Cerebellar nuclear complex (tissue), 1 donor: ENCODE results near the gene TLX3.
A peak's percentile ranks its signal among the peaks of the same experiment; 100 is the strongest.
"Not testable (repeated sequence)": the region's sequence is repeated elsewhere in the genome, so short reads cannot be mapped to it uniquely, and the experiment has no call there.

Experiments used
- DNase-seq, 2 experiments: peaks; one replicate each; lab custom pipeline; 2025; lab: John Stamatoyannopoulos, UW

TLX3 gene

GRCh38 chr5:171323806-171324632 lies 15.0 kb downstream of the TLX3 start:
- no peak for DNase-seq

- no peak for DNase-seq
Observed at GRCh38 chr5:171330021-171330420, 21.0 kb downstream of the TLX3 start.

- DNase-seq = no peak
Observed at GRCh38 chr5:171335616-171336015, 26.6 kb downstream of the TLX3 start.

- DNase-seq = peak in 1 of 2 experiments; percentile 86
Observed at GRCh38 chr5:171336521-171337209, 27.6 kb downstream of the TLX3 start.

- no peak for DNase-seq
Observed at GRCh38 chr5:171337210-171337569, 28.1 kb downstream of the TLX3 start.

GRCh38 chr5:171340042-171340441 lies 31.0 kb downstream of the TLX3 start:
- DNase-seq = no peak

GRCh38 chr5:171340491-171340890 lies 31.4 kb downstream of the TLX3 start:
- no peak for DNase-seq

GRCh38 chr5:171342362-171343111 lies 33.5 kb downstream of the TLX3 start:
- DNase-seq = peak in 1 of 2 experiments; percentile 54

GRCh38 chr5:171344936-171345608 lies 36.0 kb downstream of the TLX3 start:
- DNase-seq = no peak

GRCh38 chr5:171351536-171352073 lies 42.6 kb downstream of the TLX3 start:
- no peak for DNase-seq

GRCh38 chr5:171355302-171355724 lies 46.3 kb downstream of the TLX3 start:
- no peak for DNase-seq

- no peak for DNase-seq
Observed at GRCh38 chr5:171357843-171358242, 48.8 kb downstream of the TLX3 start.

GRCh38 chr5:171361151-171361550 lies 52.1 kb downstream of the TLX3 start:
- not testable (repeated sequence) for DNase-seq
